Stimulated activated CD4-positive, alpha-beta T cell treated with anti-CD3 and anti-CD28 coated beads, TNF-alpha, amount 100 ng/mL, for 1 hour (primary cell): Measurements from ENCODE around the gene SPO11.

Experiments used
- DNase-seq, 3 donors: peaks; one replicate each; pipeline ENCODE4 v3.0.0-alpha.2; 2020; ENCODE audit warnings: low read depth in 3 of 3, low spot score in 1 of 3

Gene SPO11

GRCh38 chr20:57329608-57330221 lies at the start of gene SPO11:
SPO11 (plus strand) TSS chr20:57329803; CDS start chr20:57329868, 65 bp downstream.
- no peak for DNase-seq

GRCh38 chr20:57280221-57280620 lies 49.4 kb upstream of the SPO11 start:
- DNase-seq, result no peak

GRCh38 chr20:57281900-57282299 lies 47.7 kb upstream of the SPO11 start:
- no peak for DNase-seq

- DNase-seq, result no peak
These were observed 46.8 kb upstream of the SPO11 start for GRCh38 chr20:57282670-57283361.

DNA sequence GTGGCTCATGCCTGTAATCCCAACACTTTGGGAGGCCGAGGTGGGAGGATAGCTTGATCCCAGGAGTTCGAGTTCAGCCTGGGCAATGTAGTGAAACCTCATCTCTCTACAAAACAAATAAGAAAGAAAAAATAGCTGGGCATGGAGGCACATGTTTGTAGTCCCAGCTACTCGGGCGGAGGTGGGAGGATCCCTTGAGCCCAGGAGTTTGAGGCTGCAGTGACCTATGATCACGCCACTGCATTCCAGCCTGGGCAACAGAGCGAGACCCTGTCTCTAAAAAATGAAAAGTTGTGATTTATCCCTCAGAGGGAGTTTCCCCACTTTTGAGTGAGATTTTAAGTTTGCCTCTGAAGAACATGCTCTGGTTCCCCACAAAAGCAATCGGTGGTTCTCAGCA lies 45.7 kb upstream of the SPO11 start:
- no peak for DNase-seq

DNA sequence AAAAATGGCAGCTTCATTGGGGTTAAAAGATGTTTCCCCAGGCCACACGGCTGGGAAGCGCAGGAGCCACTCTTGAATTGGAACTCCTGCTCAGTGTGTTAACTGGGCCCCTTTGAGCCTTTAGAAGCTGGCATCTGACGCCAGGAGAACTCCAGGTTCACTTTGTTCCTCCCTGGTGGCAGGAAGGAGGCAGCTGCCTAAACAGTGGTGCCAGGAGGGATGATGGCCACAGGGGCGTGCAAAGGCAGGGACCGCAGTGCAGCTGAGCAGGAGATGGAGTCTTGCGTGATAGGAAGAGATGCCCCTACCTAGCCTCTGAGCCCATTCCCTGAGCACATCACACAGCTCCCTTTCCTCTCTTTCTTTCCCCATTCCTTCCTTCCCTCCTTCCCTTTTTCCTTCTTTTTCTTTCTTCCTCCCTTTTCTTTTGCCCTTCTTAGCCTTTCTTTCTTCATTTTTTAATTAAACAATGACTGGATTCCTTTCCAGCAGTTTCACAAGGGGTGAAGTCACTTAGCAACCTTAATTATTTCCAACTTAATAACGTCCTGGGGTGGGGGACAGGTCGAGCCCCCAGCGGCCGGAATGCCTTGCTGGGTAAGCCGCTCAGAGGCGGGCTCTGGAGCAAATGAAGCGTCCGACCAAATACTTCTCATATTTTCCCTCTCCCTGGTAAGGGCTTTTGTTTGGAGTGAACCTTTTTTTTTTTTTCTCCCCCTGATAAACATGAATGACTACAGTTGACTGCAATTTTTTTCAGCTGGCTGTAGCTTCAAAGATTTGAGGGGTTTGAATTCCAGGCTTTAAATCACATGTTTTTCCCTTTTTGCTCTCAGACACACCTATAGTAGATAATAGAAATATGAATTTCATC lies 42.4 kb upstream of the SPO11 start:
- no peak for DNase-seq

- no peak for DNase-seq
These were observed 41.7 kb upstream of the SPO11 start for GRCh38 chr20:57287901-57288300.

DNA sequence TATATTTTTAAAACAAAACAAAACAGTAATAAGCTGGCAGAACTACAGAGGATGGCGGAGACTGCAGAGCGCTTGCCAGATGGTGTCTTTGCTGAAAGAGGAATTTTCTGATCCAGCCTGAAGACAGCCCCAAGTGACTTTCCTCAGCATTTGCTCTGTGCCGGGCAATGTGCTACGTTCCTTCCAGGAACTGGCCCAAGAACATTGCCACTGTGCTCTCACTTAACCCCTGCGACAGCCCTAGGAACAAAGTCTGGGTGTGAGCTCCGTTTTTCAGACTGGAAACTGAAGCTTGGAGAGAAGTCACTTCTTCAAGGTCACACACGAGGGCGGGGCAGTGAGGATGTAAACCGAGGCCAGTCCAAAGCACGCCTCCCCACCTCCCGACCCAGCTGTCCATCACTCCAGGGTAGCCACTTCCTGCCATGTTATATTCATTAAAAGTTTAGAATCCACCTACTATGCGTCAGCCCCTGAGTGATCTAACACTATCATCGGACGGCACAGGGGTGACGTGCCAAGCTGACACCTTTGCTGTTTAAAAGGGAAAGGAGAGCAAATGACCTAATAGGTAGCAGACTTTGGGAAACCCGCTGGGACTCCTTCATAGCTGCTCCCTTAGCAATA lies 40.8 kb upstream of the SPO11 start:
- no peak for DNase-seq

GRCh38 chr20:57289391-57290177 lies 40.0 kb upstream of the SPO11 start:
- DNase-seq, result no peak

- no peak for DNase-seq
These were observed 39.5 kb upstream of the SPO11 start for GRCh38 chr20:57290178-57290484.

DNA sequence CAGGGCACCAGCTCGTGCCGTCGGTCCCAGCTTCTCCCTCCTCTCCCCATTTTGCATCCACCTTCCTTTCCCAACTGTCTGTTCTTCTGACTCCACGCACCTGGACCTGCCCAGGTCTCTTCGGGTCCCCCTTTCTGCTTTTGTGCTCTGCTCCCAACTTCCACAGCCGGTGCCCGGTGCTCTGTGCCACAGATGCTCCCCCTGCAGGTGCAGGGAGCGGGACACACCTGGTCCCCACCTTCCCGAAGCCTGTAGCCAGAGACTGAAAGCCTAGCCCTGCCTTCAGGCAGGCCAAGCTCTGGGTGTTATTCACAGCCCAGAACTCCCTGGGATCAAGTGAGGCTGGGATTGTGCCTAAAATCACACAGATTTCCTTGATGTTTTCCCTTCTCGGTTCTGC lies 38.6 kb upstream of the SPO11 start:
- DNase-seq, result no peak

DNA sequence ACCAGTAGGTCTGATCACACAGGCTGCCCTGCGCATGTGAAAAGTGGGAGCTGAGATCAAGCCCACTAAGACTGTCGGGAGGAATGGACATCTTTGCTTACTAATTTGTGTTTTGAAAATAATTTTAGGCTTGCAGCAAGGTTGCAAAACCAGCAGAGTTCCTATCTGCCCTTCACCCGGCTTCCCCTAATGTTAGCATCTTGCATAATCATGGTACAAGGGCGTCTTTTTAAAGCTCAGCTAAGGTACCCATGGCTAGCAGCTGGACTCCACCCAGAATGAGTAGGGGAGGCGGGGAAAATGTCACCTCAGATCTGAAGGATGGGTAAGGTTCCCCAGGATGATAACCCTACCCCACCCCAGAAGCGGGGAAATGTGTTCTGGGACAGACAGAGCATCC lies 37.9 kb upstream of the SPO11 start:
- DNase-seq, result no peak

DNA sequence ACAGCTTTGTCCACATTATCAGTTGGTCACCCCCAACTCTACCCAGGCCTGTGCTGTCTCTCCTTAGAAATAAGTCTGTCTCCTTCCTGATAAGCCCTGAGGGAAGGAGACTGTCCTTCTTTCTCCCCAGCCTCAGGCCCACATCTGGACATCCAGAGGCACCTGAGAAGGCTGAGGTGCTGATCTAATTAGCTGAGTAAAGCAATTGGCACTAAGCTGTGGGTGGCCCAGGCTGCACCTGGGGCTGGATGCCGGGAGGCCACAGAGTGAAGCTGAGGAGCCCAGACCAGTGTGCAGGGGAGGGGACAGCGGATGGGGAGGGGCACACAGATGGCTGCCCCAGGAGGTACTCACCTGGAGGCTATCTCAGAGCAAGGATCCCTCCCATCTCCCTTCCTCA lies 37.0 kb upstream of the SPO11 start:
- no peak for DNase-seq

DNA sequence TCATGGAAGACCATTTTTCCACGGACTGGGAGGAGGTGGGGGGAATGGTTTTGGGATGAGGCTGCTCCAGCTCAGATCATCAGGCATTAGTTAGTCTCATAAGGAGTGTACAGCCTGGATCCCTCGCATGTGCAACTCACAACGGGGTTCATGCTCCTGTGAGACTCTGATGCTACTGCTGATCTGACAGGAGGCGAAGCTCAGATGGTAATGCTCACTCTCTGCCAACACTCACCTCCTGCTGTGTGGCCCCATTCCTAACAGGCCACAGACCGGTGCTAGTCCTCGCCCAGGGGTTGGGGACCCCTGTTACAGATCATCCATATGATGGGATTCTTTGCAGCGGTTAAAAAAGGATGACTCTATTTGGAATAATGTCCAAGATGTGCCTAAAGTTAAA lies 35.6 kb upstream of the SPO11 start:
- DNase-seq, result no peak

DNA sequence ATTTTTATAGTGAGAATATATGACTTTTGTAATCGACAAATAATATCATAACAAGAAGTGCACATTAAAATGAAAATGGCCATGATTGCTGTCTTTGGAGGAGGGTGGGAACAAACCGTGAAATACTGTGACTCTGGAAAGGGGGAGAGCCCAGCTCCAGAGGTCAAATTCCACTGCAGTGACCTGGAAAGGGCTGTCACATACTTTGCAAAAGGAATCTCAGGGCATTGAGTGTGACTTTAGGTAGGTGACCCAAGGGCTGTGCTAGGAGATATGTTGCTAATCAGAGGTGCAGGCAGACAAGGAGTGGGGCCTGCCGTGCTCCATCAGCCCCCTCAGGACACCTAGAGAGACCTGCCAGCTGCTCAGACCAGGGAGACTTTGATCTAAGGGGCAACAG lies 35.1 kb upstream of the SPO11 start:
- no peak for DNase-seq

- DNase-seq, result no peak
These were observed 31.1 kb upstream of the SPO11 start for GRCh38 chr20:57298457-57298856.

GRCh38 chr20:57301026-57301425 lies 28.6 kb upstream of the SPO11 start:
- DNase-seq, result no peak

DNA sequence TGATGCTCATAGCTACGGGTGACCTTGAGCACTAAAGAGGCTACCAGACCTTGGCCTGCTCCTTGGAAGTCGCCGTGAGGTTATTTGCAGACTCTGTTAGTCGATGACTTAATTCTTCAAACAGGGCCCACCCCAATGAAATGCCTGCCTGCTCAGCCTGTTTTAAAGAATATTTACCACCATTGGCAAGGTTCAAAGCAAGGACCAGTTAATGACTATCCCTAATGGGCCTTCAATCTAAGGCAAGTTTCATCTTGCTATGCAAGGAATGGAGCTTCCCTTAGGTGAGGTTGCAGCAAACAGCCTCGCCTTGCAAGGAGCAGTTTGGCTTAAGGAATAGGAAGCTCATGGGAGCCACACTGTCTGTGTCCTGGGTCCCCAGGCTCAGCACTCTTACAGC lies 22.9 kb upstream of the SPO11 start:
- no peak for DNase-seq

- no peak for DNase-seq
These were observed 20.9 kb upstream of the SPO11 start for GRCh38 chr20:57308451-57309271.

DNA sequence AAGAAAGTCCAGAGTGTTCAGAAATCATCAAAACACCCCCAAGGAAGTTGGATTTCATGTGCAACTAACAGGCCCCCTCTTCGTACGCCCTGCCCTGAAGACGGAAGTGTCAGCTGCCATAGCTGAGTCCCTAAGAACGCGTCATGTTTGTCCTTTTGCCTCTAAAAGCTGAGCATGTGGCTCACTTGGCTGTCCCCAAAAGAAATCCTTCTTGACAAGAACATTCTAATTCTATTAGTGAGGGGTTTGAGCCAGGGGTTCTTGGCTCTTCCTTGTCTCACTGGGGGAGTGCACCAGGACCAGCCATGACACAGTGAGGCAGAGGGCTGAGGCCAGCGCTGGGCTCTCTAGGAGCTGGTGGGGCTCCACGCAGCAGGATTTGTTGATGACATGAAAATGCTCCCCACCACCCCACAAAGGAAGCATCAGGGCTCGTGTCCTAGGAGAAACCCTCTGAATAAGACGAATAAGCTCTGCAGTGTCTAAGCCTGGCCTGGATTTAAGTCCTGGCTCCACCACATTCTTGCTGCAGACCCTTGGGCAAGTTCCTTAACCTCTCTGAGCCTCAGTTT lies 20.0 kb upstream of the SPO11 start:
- no peak for DNase-seq
